ENCODE results near the gene RPS21. TPM values are rescaled to one million over a fixed set of nuclear protein-coding genes. Genes with fewer than 3 reads are reported as not detected.

RPS21 gene
- total RNA-seq, 4 donors from 2014 or later, result 1,167 to 4,037 (median 2,295) TPM

- no peaks in the 10 kb centered on the region for H3K27me3 ChIP-seq
- TF ChIP-seq POLR2A (IDR thresholded peaks at IDR 0.05), result no peak
- TF ChIP-seq, protein P1, sequence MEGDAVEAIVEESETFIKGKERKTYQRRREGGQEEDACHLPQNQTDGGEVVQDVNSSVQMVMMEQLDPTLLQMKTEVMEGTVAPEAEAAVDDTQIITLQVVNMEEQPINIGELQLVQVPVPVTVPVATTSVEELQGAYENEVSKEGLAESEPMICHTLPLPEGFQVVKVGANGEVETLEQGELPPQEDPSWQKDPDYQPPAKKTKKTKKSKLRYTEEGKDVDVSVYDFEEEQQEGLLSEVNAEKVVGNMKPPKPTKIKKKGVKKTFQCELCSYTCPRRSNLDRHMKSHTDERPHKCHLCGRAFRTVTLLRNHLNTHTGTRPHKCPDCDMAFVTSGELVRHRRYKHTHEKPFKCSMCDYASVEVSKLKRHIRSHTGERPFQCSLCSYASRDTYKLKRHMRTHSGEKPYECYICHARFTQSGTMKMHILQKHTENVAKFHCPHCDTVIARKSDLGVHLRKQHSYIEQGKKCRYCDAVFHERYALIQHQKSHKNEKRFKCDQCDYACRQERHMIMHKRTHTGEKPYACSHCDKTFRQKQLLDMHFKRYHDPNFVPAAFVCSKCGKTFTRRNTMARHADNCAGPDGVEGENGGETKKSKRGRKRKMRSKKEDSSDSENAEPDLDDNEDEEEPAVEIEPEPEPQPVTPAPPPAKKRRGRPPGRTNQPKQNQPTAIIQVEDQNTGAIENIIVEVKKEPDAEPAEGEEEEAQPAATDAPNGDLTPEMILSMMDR (IDR thresholded peaks at IDR 0.05 in 4 of 5, conservative IDR thresholded peaks at IDR 0.05 in 1 of 5), result no peak
- in situ Hi-C loops (cut with MboI; ENCODE audit: low sequenced_read_pairs in 4 of 4) (no loop called here), intact Hi-C loops (cut with DNase I; ENCODE audit: low total_unique reads) (loop anchor here (5.0 to 10.0 kb wide), 2 partner anchors 93 to 390 kb away; partner anchors contain the start of gene MRGBP)
- H3K9me3 ChIP-seq, result no peaks in the 10 kb centered on the region
- ATAC-seq (no peak), DNase-seq (no peak)
- H3K4me1 ChIP-seq, result peaks cover 16 to 22% of the 10 kb centered on the region in 2 donors
- H3K27ac ChIP-seq, result no peak overlapping the region
- no peak overlapping the region for H3K4me3 ChIP-seq
- H3K36me3 ChIP-seq, result no peaks in the 10 kb centered on the region
These were observed 17.8 kb downstream of the RPS21 start for GRCh38 chr20:62404761-62405107.

DNA sequence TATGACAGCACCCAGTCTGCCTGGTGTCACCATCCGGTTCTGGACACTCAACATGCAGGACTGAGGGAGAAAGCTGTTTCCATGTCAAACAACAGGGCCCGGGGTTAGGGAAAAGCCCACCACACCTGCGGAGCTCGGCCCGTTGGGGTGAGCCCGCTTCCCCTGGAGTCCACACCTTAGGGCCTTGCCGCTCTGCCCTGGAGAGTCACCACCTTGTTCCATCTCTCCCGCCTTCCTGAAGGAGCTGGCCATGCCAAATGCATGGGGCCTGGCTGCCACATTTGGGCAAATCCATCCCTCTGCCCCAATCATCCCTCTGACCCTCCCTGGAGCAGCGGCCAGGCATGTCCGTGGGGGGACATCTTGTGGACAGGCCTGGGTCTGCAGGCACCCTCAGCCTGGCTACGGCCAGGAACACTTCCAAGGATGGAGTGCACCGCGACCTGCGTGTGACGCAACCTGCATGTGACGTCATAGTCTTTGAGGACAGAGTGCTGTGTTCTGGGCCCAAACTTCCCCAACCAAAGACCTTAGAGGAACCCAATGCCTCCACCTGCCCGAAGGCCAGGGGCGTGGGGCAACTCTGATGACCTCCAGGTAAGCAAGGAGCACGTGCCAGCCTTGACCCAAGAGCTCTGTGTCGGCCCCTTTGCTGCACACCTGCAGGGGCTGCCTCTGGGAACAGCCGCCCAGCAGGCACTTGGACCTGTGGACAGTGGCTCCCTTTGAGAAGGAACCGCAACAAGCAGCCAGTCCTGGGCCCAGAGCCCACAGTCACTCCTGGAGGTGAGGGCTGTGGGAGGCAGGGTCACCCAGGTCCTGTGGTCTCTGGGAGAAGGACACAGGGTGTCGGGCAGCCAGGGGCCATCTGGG is 18.4 kb downstream of the RPS21 start:
- intact Hi-C loops (cut with DNase I; ENCODE audit: low total_unique reads), result loop anchor here (5.0 to 10.0 kb wide), 2 partner anchors 92 to 389 kb away; partner anchors contain the start of gene MRGBP
- Histone ChIP-seq H3K27me3 (no peaks in the 10 kb centered on the region), H3K9me3 (no peaks in the 10 kb centered on the region), H3K4me1 (peaks cover 20 to 25% of the 10 kb centered on the region in 2 donors), H3K36me3 (no peaks in the 10 kb centered on the region), H3K4me3 (no peak overlapping the region), H3K27ac (peak overlapping the region in 1 of 4 donors; percentile 3)
- DNase-seq (peak in 1 of 2 donors; percentile 58), ATAC-seq (no peak)
- TF ChIP-seq, protein P1 (IDR thresholded peaks at IDR 0.05 in 4 of 5, conservative IDR thresholded peaks at IDR 0.05 in 1 of 5), result peak; percentile 24 to 66 (median 48)
- TF ChIP-seq POLR2A (IDR thresholded peaks at IDR 0.05), result no peak
- in situ Hi-C loops (cut with MboI; ENCODE audit: low sequenced_read_pairs in 4 of 4), result no loop called here

DNA sequence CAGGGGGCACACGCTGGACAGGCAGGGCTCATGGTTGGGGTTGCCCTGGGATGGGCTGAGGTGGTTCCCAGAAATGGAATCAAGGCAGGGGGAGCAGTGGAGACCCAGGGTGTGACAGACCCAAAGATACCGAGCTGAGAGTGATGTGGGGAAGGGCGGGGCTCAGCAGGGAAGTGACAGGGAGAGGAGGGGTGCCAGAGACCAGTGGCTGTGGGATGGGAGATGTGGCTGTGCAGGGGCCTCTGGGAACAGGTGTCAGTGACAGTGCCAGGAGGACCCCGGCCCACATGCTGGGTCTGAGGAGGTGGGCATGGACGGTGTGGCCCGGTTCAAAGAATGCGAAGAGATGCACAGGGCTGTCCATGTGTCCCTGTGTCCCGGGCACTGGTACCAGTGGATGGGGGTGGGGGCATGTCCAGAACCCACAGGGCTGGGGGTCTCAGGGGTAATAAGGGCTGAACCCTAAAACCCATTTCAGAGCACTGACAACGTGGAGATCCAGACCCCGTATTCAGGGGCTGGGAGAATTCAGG is 19.1 kb downstream of the RPS21 start:
- peaks cover 20 to 25% of the 10 kb centered on the region in 2 donors for H3K4me1 ChIP-seq
- intact Hi-C loops (cut with DNase I; ENCODE audit: low total_unique reads), result loop anchor here (1.0 to 10.0 kb wide), 4 partner anchors 19 to 389 kb away; partner anchors contain the start of genes MRGBP and RPS21
- H3K4me3 ChIP-seq, result peak overlapping the region; percentile 53 to 63 (median 62)
- no peaks in the 10 kb centered on the region for H3K27me3 ChIP-seq
- TF ChIP-seq, protein P1 (IDR thresholded peaks at IDR 0.05 in 4 of 5, conservative IDR thresholded peaks at IDR 0.05 in 1 of 5), result no peak
- no peak for TF ChIP-seq POLR2A (IDR thresholded peaks at IDR 0.05)
- ATAC-seq, result no peak
- no peaks in the 10 kb centered on the region for H3K9me3 ChIP-seq
- in situ Hi-C loops (cut with MboI; ENCODE audit: low sequenced_read_pairs in 4 of 4), result no loop called here
- peak overlapping the region in 3 of 4 donors; percentile 3 to 62 (median 51) for H3K27ac ChIP-seq
- no peaks in the 10 kb centered on the region for H3K36me3 ChIP-seq
- no peak for DNase-seq

DNA sequence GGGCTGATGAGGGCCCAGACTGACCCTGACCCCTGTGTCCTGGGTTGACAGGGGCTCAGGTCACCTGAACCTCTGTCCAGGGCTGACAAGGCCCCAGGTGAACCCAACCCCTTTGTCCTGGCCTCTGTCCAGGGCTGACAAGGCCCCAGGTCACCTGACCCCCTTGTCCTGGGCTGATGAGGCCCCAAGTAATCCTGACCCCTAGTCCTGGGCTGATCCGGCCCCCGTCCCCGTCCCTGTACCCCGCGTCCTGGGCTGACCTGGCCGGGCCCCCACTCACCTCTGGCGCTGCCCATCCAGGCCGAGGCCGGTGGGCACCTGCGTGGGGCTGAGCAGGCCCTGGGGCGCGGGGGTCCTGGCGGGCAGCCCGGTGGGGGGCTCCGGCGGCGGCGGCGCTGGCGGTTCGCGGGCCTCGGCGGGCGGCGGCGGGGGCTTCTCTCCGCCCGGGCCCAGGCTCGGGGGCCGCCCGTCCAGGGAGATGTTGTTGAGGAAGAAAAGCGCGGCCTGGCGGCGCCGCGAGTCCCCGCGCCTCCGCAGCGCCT is 19.8 kb downstream of the RPS21 start:
- peak; percentile 7 to 16 for ATAC-seq
- peak in 1 of 2 donors; percentile 37 for DNase-seq
- in situ Hi-C loops (cut with MboI; ENCODE audit: low sequenced_read_pairs in 4 of 4), result no loop called here
- Histone ChIP-seq H3K27me3 (no peaks in the 10 kb centered on the region), H3K36me3 (no peaks in the 10 kb centered on the region), H3K9me3 (no peaks in the 10 kb centered on the region), H3K27ac (peak overlapping the region in 3 of 4 donors; percentile 3 to 62 (median 51)), H3K4me3 (peak overlapping the region; percentile 53 to 63 (median 62)), H3K4me1 (peaks cover 20 to 25% of the 10 kb centered on the region in 2 donors)
- intact Hi-C loops (cut with DNase I; ENCODE audit: low total_unique reads), result loop anchor here (1.0 to 10.0 kb wide), 4 partner anchors 20 to 388 kb away; partner anchors contain the start of genes MRGBP and RPS21
- TF ChIP-seq, protein P1 (IDR thresholded peaks at IDR 0.05 in 4 of 5, conservative IDR thresholded peaks at IDR 0.05 in 1 of 5), result no peak
- no peak for TF ChIP-seq POLR2A (IDR thresholded peaks at IDR 0.05)

All from gastrocnemius medialis (tissue), 4 donors.